ENCODE measurements around the gene ZC3H11A. TPM values are rescaled to one million over a fixed set of nuclear protein-coding genes. Genes with fewer than 3 reads are reported as not detected.

ZC3H11A gene
- total and polyA plus RNA-seq, 2 donors (not counting 3 experiments of a cell fraction or from before 2014, with no cell fraction given), result 36.8 to 72.6 TPM

DNA sequence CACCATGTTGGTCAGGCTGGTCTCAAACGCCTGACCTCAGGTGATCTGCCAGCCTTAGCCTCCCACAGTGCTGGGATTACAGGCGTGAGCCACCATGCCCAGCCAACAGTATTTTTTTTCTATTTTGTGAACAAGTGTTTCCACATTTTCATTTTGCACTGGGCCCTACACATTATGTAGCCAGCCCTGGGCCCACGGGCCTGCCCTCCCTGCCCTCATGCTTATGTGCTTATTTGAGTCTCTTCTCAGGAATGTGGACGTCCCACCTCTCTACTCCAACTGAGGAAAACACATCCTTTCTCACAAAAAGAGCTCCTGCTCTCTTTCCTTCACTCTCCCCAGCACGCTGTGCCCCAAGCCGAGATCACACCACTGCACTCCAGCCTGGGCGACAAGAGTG, 13.5 kb upstream of the ZC3H11A start:
- DNase-seq (ENCODE audit: low read depth, low spot score) (no peak), FAIRE-seq (no peak)
- Histone ChIP-seq H3K27ac (ENCODE audit: insufficient read depth, low read depth, low read length) (no peak overlapping the region), H3K9me3 (replicated peaks; ENCODE audit: control insufficient read depth, insufficient read depth, low read length) (no peaks in the 10 kb centered on the region), H4K20me1 (replicated peaks; ENCODE audit: control insufficient read depth, extremely low read depth, insufficient read depth, low read length) (no peaks in the 10 kb centered on the region), H3K27me3 (ENCODE audit: control insufficient read depth in 2 of 2, insufficient read depth in 2 of 2, low read length in 2 of 2) (peaks cover 0 to 2% of the 10 kb centered on the region in 2 experiments), H3K9ac (replicated peaks; ENCODE audit: extremely low read depth, insufficient read depth, low read length) (no peak overlapping the region), H3K4me3 (replicated peaks in 1 of 3; ENCODE audit: insufficient read depth in 1 of 3, low read depth in 1 of 3, low read length in 3 of 3) (no peak overlapping the region), H3K9me1 (replicated peaks; ENCODE audit: control insufficient read depth, extremely low read depth, insufficient read depth, low read length) (no peaks in the 10 kb centered on the region), H3K4me2 (ENCODE audit: insufficient read depth, low read length) (no peak overlapping the region), H3K4me1 (ENCODE audit: control insufficient read depth, extremely low read depth, insufficient read depth, low read length) (peaks cover 3% of the 10 kb centered on the region), H2AFZ (ENCODE audit: low read depth, low read length) (no peak overlapping the region), H3K79me2 (ENCODE audit: control insufficient read depth, insufficient read depth, low read length) (no peaks in the 10 kb centered on the region), H3K36me3 (ENCODE audit: control insufficient read depth in 2 of 2, extremely low read depth in 1 of 2, insufficient read depth in 2 of 2, low read length in 2 of 2) (no peaks in the 10 kb centered on the region)
- dilution Hi-C loops (cut with MboI; ENCODE audit: extremely low pct_ligation_motif_present, low sequenced_read_pairs) (no loop called here), intact Hi-C loops (cut with micrococcal nuclease) (no loop called here)
- ChIA-PET POLR2A (no interaction called here), CTCF (no interaction called here)
- BruUV-seq (replicated peaks), result no TSS peak
- TF ChIP-seq FOS (IDR thresholded peaks at IDR 0.05; ENCODE audit: borderline replicate concordance, insufficient read depth, low read length), result no peak
- no peak for TF ChIP-seq GATA2 (IDR thresholded peaks at IDR 0.05; ENCODE audit: insufficient read depth, insufficient read length, low read depth, low read length)
- TF ChIP-seq MYC (IDR thresholded peaks at IDR 0.05; ENCODE audit: low read depth, low read length), result no peak
- no peak for TF ChIP-seq POLR2A (IDR thresholded peaks at IDR 0.05; ENCODE audit: low read depth, low read length)
- no peak for TF ChIP-seq JUN (IDR thresholded peaks at IDR 0.05; ENCODE audit: borderline replicate concordance, insufficient read depth, insufficient read length, low read depth)
- no peak for TF ChIP-seq EZH2 (IDR thresholded peaks at IDR 0.05; ENCODE audit: borderline replicate concordance, low read depth, low read length, severe bottlenecking)
- TF ChIP-seq, protein P1, sequence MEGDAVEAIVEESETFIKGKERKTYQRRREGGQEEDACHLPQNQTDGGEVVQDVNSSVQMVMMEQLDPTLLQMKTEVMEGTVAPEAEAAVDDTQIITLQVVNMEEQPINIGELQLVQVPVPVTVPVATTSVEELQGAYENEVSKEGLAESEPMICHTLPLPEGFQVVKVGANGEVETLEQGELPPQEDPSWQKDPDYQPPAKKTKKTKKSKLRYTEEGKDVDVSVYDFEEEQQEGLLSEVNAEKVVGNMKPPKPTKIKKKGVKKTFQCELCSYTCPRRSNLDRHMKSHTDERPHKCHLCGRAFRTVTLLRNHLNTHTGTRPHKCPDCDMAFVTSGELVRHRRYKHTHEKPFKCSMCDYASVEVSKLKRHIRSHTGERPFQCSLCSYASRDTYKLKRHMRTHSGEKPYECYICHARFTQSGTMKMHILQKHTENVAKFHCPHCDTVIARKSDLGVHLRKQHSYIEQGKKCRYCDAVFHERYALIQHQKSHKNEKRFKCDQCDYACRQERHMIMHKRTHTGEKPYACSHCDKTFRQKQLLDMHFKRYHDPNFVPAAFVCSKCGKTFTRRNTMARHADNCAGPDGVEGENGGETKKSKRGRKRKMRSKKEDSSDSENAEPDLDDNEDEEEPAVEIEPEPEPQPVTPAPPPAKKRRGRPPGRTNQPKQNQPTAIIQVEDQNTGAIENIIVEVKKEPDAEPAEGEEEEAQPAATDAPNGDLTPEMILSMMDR (IDR thresholded peaks at IDR 0.05; ENCODE audit: extremely low read depth in 1 of 2, insufficient read depth in 1 of 2, low read depth in 1 of 2, low read length in 2 of 2), result no peak
- TF ChIP-seq POLR2AphosphoS5 (IDR thresholded peaks at IDR 0.05; ENCODE audit: insufficient read depth, low read depth, low read length), result no peak
- TF ChIP-seq, protein P2, sequence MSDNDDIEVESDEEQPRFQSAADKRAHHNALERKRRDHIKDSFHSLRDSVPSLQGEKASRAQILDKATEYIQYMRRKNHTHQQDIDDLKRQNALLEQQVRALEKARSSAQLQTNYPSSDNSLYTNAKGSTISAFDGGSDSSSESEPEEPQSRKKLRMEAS (IDR thresholded peaks at IDR 0.05; ENCODE audit: insufficient read depth, insufficient read length), result no peak

Measured in endothelial cell of umbilical vein (primary cell).